Right kidney (tissue), 1 donor: ENCODE data around the gene ZNF44.
A peak's percentile ranks its signal among the peaks of the same experiment; 100 is the strongest.

ENCODE experiments used
- DNase-seq: peaks from one replicate; pipeline ENCODE4 v3.0.0-alpha.2; 2016

Gene ZNF44

GRCh38 chr19:12265921-12266704 is 28.6 kb downstream of the ZNF44 start:
- DNase-seq, result no peak

DNA sequence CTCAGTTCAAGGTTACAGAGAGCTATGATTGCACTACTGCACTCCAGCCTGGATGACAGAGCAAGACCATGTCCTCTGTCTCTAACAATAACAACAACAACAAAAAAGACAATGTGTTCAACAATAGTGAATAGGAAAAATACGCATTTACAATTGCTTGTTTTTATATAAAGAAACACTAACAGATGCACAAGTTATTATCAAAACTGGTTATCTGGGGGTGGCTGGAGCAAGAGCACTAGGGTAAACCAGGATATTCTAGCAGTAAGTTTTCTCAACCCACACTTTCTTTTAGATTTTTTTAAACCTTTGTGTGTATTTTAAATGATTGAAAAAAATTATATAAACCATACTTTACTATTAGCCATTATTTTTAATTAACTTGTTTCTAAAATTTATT is 33.1 kb downstream of the ZNF44 start:
- DNase-seq, result no peak

DNA sequence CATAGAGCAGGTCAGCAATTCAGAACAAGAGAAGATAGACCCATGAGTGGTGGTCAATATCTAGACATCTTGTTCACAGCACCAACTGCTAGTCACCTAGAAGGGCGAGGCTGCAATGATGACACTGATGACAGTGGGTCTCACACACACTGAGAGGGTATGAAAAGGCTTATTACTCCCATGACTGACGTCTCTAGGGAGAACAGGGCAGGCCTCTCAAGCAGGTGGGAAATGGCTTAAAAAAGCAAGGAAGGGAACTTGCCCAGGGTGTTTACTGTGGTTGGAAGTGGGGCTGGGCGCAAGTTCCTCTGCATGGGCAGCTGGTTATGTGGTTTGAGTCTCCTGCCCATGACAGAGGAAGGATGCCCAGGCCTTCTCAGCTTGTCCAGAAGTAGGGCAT is 33.8 kb downstream of the ZNF44 start:
- no peak for DNase-seq

GRCh38 chr19:12260236-12260635 is 34.4 kb downstream of the ZNF44 start:
- no peak for DNase-seq

DNA sequence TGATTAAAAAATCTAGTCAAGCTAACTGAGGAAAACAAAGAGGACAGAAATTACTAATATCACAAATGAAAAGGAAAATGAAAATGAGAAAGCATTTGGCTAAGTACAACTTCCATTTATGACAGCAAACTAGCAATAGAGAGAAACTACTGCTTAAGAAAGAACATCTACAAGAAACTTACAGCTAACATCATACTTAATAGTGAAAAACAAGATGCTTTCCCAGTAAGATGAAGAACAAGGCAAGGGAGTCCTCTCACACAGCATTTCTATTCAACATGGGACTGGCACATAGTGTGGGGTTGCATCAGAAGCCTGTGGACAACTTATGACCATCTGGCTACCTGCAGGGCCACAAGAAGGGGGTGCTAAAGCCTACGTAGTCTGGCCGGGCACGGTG is 39.3 kb downstream of the ZNF44 start:
- no peak for DNase-seq

GRCh38 chr19:12247644-12248222 is 47.0 kb downstream of the ZNF44 start:
- DNase-seq, result no peak

DNA sequence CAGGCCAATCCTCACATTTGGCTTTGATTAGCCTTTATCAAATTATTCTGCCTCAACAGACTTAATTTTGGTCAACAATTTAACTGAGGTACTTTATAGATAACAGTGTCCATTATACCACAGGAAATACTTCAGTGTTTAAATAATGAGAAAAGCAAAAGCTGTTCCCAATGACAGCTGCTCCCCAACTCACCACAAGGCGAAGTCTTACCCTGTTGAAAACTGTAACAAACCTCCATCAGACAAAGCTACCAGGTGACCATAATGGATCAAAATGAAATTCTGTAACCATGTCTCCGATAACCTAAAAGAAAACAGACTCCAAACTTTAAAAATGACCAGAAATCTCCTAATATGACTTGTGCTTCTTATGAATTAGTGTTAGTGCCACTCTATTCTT is 50.3 kb downstream of the ZNF44 start:
- no peak for DNase-seq

DNA sequence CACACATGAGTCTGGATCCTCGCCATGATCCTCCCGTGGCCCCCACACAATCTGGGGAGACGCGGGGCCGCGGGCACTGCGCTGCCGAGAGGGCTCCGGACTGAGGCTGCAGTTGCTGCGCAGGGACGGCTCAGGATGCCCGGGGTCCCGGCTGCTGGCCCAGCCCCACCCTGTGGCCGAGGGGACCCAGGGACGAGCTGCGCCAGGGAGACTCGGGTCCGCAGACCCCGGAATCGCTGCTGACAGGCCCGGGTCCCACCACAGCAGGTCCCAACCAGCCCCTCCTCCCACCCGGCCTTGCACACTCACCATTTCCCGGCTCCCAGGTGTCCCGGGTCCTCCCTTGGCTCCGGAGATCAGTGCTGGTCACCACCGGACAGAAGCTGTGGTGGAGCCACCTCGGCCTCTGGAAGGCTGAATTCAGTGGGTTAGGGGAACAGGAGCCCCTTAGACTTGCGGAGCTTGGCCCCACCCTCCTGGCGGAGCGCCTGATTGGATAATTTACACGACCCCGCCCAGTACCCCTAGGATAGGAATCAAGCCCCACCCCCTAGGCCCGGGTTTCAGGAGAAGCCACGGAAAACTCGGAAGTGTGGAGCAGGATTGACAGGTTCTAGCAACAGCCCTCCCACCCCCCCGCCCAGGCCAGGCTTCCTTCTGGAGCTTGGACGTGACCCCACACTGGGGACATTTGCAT is 57.4 kb downstream of the ZNF44 start:
- DNase-seq, result peak; percentile 50

DNA sequence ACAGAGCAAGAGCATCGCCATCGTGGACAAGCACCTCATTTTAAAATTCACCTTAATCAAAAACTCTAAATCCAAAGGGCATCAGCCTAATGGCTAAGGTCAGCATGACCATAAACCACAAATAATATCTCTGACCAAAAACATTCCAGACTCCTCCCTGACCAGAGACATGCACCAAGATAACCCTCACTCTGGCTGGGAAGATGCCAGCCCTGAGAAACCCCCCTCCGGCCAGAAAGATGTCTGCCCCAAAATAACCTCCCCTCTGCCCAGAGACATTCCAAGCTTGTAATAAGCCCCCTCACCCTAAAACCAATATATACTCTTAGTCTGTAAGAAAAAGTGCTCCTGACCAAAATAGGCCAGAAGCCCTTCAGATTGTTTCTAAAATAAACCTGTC is 61.7 kb downstream of the ZNF44 start:
- DNase-seq, result no peak

DNA sequence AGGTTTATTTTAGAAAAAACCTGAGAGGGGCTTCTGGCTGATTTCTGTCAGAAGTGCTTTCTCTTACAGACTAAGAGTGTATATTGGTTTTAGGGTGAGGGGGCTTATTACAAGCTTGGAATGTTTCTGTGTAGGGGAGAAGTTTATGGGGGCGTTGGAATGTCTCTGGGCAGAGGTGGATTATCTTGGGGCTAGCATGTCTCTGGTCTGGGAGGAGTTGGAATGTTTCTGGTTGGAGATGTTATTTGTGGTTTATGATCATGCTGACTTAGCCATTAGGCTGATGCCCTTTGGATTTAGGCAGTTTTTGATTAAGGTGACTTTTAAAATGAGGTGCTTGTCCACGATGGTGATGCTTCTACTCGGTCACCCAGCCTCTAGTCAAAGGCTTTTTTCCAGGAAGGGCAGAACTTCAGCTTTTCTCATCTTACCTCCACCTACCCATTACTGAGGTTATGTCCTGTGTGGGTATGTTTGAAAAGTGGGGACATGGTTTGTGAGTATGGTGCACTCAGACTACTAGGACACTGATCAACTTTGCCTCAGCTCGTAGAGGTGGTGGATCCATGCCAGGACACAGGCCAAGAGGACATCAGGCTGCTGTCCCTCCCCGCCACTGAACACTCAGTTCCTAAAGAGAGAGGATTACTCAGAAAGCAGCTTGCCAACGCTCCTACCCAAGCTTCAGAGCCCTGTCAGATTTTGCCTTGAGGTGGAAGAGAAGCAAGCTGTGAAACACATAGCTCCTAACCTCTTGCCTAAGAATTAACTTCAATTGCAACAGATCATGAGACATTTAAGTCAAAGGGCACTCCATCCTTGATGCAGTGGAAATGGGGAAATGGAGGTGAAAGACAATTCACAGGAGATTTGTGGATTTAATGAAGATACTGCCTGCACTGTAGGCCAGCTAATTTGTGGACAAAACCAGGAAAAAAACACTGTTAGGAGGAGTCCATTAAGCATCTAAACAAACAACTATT is 63.6 kb downstream of the ZNF44 start:
- DNase-seq, result no peak

DNA sequence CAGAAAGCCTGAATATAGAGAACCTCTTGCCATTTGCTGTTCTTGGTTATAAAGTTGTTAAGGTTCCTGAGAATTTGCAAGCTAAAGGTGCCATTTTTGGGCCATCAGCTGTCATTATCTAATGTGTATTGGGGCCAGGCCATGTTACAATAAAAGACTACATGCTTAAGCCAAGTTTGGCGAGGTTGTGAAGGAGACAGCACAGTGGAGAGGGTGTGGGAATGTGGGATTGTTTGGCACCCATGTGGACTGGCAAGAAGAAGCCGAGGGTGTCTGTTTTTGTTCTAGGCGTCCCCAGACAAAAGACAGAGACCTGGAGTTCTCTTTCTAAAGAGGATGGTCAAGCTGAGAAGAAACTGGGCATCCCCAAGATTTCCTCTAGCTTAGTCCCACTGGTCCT is 64.7 kb downstream of the ZNF44 start:
- no peak for DNase-seq

DNA sequence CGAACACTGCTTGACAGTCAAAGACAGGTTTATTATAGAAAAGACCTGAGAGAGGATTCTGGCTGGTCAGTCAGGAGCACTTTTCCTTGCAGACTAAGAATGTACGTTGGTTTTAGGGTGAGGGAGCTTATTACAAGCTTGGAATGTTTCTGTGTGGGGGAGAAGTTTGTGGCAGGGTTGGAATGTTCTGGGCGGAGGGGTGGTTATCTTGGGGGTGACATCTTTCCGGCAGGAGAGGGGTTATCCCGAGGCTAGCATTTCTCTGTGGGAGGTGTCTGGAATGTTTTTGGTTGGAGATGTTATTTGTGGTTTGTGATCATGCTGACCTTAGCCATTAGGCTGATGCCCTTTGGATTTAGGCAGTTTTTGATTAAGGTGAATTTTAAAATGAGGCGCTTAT is 70.0 kb downstream of the ZNF44 start:
- no peak for DNase-seq

GRCh38 chr19:12222980-12223630 is 71.6 kb downstream of the ZNF44 start:
- no peak for DNase-seq
